Adipocyte (in vitro differentiated cells): ENCODE measurements around the gene C3orf70.
A peak's percentile ranks its signal among the peaks of the same experiment; 100 is the strongest.

Experiments used
- DNase-seq: peaks from one replicate; pipeline ENCODE4 v3.0.0-alpha.2; 2015; ENCODE audit warnings: low read depth
- H3K27me3 ChIP-seq: replicated peaks from 2 replicates; pipeline ENCODE4 v1.7.0; 2013; ENCODE audit warnings: mild to moderate bottlenecking, low read length, moderate library complexity; ENCODE audit not compliant: control insufficient read depth, insufficient read depth
- H3K36me3 ChIP-seq: 2 replicates; pipeline ENCODE4 v1.7.0; 2013; ENCODE audit warnings: low read length, mild to moderate bottlenecking, moderate library complexity; ENCODE audit not compliant: control insufficient read depth, insufficient read depth, severe bottlenecking
- H3K4me1 ChIP-seq: 2 replicates; pipeline ENCODE4 v1.7.0; 2013; ENCODE audit warnings: mild to moderate bottlenecking, low read length, moderate library complexity; ENCODE audit not compliant: control insufficient read depth, insufficient read depth
- H3K4me3 ChIP-seq: 2 replicates; pipeline ENCODE4 v1.7.0; 2013; ENCODE audit warnings: mild to moderate bottlenecking, low read length, moderate library complexity
- H3K9ac ChIP-seq: 2 replicates; pipeline ENCODE4 v1.7.0; 2013; ENCODE audit warnings: mild to moderate bottlenecking, low read length, moderate library complexity
- H3K9me3 ChIP-seq: 2 replicates; pipeline ENCODE4 v1.7.0; 2013; ENCODE audit warnings: mild to moderate bottlenecking, low read length, moderate library complexity; ENCODE audit not compliant: control insufficient read depth

The C3orf70 gene

GRCh38 chr3:185084402-185084801 lies 68.5 kb downstream of the C3orf70 start:
- Histone ChIP-seq H3K4me3 (no peak overlapping the region), H3K36me3 (no peaks in the 10 kb centered on the region), H3K9me3 (no peaks in the 10 kb centered on the region), H3K4me1 (peaks cover 5% of the 10 kb centered on the region), H3K27me3 (no peaks in the 10 kb centered on the region), H3K9ac (no peak overlapping the region)
- no peak for DNase-seq

DNA sequence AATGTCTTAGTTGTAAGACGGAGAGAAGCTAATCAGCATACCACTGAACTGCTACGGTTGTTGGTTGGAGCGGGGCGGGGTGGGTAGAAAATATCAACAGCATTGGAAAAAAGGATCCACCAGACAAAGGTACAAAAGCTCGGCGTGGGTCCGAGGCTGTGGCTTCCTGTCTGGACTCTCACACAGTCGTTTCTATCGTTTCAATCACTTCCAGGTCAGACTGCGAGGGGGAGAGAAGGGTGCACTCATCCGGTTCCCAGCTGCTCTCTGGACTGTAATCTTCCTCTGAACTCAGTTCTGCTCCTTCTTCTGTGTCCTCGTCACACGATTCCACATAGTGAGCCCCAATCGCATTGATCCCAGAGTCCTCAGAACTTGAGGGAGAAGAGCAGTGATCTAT lies 70.0 kb downstream of the C3orf70 start:
- Histone ChIP-seq H3K36me3 (no peaks in the 10 kb centered on the region), H3K9me3 (no peaks in the 10 kb centered on the region), H3K27me3 (no peaks in the 10 kb centered on the region), H3K4me3 (no peak overlapping the region), H3K4me1 (no peaks in the 10 kb centered on the region), H3K9ac (no peak overlapping the region)
- DNase-seq, result no peak

DNA sequence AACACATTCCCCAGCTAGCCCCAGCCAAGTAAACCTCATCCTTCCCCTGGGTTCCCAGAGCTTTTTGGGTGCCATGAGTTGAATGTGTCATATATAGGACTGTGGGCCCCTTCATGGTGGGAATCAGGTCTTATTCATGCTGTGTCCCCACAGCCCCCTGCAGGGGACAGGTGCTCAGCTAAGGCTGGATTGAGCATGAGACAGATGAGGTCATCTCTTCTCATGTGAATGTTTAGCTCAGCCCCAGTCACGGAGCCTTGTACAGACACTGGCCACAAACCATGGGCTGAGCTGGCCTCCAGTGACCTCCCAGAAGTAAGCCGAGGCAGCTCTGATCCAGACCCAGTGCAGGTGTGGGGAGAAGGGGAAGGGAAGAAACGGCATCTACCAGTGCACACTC lies 70.7 kb downstream of the C3orf70 start:
- Histone ChIP-seq H3K4me3 (no peak overlapping the region), H3K9me3 (no peaks in the 10 kb centered on the region), H3K4me1 (no peaks in the 10 kb centered on the region), H3K27me3 (no peaks in the 10 kb centered on the region), H3K36me3 (no peaks in the 10 kb centered on the region), H3K9ac (no peak overlapping the region)
- no peak for DNase-seq

DNA sequence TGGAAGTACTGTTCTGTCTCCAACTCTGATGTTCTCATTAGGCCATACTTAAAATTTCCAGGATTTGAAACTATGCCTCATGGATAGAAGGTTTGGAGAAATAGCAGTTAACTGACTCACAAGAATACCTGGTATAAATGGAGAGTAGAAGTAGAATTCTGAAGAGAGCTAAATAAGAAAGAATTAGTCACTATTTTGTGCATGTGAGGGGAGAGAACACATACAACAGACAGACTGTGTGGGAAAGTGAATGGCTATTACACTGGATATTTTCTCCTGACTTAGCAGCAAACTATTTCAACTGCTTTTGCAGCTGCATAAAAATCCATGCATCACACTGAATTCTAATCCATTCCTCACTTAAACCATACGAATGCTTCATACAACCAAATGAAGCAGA lies 71.3 kb downstream of the C3orf70 start:
- H3K4me1 ChIP-seq, result no peaks in the 10 kb centered on the region
- no peaks in the 10 kb centered on the region for H3K9me3 ChIP-seq
- no peak overlapping the region for H3K9ac ChIP-seq
- no peak for DNase-seq
- H3K36me3 ChIP-seq, result no peaks in the 10 kb centered on the region
- no peaks in the 10 kb centered on the region for H3K27me3 ChIP-seq
- no peak overlapping the region for H3K4me3 ChIP-seq

DNA sequence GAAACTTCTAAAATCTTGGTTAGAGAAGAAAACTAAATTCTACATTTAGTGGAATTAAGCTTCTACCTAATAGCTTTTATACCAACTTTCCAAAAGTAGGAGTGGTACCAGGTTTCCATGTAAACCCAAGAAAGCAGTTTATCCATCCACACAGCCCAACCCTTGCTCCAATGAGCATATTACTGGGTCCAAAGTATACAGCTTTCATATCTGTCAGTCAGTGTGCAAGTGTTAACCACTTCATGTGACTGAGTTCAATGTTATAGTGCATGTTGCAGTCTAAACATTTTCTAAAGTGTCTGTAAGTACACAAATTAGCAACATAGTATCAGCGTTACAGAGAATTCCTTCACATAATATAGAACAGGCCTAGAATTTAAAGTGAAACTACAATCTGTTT lies 73.2 kb downstream of the C3orf70 start:
- Histone ChIP-seq H3K4me3 (no peak overlapping the region), H3K4me1 (no peaks in the 10 kb centered on the region), H3K27me3 (no peaks in the 10 kb centered on the region), H3K9me3 (no peaks in the 10 kb centered on the region), H3K9ac (no peak overlapping the region), H3K36me3 (no peaks in the 10 kb centered on the region)
- peak; percentile 12 for DNase-seq

- Histone ChIP-seq H3K9ac (no peak overlapping the region), H3K4me3 (no peak overlapping the region), H3K4me1 (no peaks in the 10 kb centered on the region), H3K36me3 (no peaks in the 10 kb centered on the region), H3K9me3 (no peaks in the 10 kb centered on the region), H3K27me3 (no peaks in the 10 kb centered on the region)
- DNase-seq, result no peak
Measured at GRCh38 chr3:185076219-185076618, 76.6 kb downstream of the C3orf70 start.

DNA sequence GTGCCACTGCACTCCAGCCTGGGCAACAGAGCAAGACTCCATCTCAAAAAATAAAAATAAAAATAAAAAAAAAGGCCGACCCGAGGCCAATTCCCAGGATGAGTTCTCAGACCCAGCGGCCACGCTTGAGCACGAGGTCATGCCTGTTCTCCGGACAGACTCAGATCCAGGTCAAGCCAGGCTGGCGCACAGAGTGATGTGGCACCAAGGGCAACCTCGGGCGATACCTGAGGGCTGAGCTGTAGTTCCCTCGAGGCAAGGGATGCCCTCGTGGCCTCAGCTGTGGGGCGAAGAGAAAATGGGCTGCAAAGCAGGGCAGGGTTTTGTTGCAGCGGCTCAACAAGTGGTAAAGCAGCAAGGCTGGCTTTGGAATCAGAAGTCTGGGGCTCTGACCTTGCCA lies 77.3 kb downstream of the C3orf70 start:
- DNase-seq, result no peak
- Histone ChIP-seq H3K36me3 (no peaks in the 10 kb centered on the region), H3K9ac (no peak overlapping the region), H3K4me1 (no peaks in the 10 kb centered on the region), H3K9me3 (no peaks in the 10 kb centered on the region), H3K4me3 (no peak overlapping the region), H3K27me3 (no peaks in the 10 kb centered on the region)

DNA sequence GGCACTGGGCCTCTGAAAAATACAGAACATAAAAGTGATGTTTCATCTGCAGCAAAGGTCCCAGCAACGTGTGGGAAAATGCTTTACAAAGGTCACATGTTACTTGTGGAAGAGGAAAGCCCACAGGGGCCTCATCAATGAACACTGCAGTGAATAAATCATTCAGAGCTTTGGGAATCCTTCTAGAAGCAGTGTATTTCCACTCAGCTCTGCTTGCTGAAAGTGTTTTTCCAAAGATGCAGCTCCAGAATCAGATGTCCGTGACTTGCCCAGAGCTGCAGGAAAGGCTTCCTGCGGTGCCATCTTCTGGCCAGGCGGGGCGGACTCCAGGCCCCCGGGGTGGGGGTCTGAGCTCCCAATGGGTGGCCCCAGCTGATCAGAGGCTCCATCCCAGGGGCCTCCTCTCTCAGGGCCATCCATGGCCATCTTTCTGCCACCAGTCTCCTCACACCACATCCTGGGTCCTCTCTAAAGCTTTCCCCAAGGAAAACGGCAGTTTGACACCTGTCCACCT lies 81.5 kb downstream of the C3orf70 start:
- DNase-seq, result no peak
- Histone ChIP-seq H3K27me3 (no peaks in the 10 kb centered on the region), H3K9me3 (no peaks in the 10 kb centered on the region), H3K36me3 (no peaks in the 10 kb centered on the region), H3K4me3 (no peak overlapping the region), H3K4me1 (no peaks in the 10 kb centered on the region), H3K9ac (no peak overlapping the region)

GRCh38 chr3:185070491-185071286 lies 82.2 kb downstream of the C3orf70 start:
- no peaks in the 10 kb centered on the region for H3K4me1 ChIP-seq
- H3K27me3 ChIP-seq, result no peaks in the 10 kb centered on the region
- no peak overlapping the region for H3K4me3 ChIP-seq
- H3K9me3 ChIP-seq, result no peaks in the 10 kb centered on the region
- no peaks in the 10 kb centered on the region for H3K36me3 ChIP-seq
- H3K9ac ChIP-seq, result no peak overlapping the region
- peak; percentile 16 for DNase-seq

DNA sequence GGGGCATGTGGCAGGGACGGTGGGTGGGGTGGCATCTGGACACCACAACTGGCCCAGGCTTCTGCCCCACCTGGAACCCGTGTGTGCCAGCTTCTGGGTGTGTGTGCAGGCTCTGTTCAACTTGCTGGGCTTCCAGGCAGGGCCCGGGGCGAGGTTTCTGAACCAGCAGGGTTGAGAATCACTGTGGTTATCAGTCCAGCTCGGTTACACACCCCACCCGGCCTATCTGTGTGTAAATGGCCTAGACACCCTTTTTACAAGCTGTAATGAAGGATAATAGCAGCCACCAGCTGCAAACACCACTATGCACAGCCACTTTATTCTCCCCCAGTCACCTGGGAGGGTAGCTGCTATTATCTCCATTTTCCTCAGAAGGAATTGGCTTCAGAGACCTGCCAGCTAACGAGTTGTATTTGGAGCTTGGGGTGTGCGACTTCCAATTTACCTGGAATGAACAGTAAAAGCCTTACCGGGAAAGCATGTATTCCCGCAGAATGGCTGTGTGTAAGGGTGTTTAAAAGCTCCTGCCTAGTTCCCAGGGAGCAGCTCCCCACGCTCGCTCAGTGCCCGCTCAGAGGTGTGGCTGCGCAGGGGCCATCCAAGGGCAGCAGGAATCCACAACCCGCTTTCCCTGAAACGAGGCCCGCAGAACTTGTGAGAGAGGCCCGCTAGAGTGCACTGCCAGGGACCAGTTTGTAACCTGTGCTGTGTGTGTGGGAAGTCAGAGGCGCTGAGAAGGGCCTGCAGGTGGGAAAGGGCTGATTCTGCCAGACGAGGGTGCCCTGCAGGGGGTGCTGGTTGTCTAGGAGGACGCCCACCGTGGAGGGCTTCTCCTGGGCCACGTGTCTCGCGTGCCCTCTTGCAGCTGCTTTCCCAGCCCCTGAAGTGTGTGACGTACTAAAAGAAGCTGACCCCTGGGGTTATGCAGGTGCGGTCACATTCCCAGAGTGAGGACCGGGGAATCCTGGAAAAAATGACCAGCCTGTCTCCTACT lies 83.5 kb downstream of the C3orf70 start:
- Histone ChIP-seq H3K4me3 (no peak overlapping the region), H3K9me3 (no peaks in the 10 kb centered on the region), H3K9ac (no peak overlapping the region), H3K36me3 (no peaks in the 10 kb centered on the region), H3K4me1 (no peaks in the 10 kb centered on the region), H3K27me3 (no peaks in the 10 kb centered on the region)
- no peak for DNase-seq

DNA sequence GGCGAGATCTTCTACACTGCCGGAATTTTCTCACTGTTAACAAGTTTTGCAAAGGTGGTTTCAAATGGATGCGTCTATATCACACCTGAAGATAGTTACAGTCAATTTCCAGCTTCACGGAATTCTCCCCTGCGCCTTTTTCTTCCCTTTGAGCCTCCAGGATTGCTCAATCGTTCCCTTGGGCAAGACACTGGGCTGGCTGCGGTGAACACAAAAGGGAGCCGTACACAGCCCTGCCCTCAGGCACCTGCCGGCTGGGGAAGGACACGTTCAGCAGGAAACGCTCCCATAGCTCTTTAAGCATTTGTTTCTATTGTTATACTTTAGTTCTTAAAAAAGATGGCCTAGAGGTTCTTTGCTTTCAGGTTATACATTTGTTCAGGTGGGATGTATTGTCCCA lies 85.7 kb downstream of the C3orf70 start:
- DNase-seq, result no peak

More for the DNA sequence above, 85.7 kb downstream of the C3orf70 start:
- Histone ChIP-seq H3K4me3 (no peak overlapping the region), H3K27me3 (no peaks in the 10 kb centered on the region), H3K4me1 (no peaks in the 10 kb centered on the region), H3K36me3 (no peaks in the 10 kb centered on the region), H3K9ac (no peak overlapping the region), H3K9me3 (no peaks in the 10 kb centered on the region)
